A549 (cell line): ENCODE data around the gene FBXL15. TPM values are rescaled to one million over a fixed set of nuclear protein-coding genes. Genes with fewer than 3 reads are reported as not detected.

Experiments used
- ATAC-seq, 2 experiments: fragments of 200-7000 bp in 1 of 2; fragments of >200 bp in 1 of 2; cut with Nextera tagmentation in 1 of 2; cut with Tn5 transposase in 1 of 2; 3 replicates each; pipeline versions ENCODE4 v1.8.0 to v1.9.1; 2018 to 2020; ENCODE audit warnings: mild to moderate bottlenecking in 1 of 2, moderate library complexity in 1 of 2
- CTCF ChIA-PET: fragments of 300-600 bp; sonication (Branson Sonifier 250); formaldehyde crosslinking; extraction: SDS; loops from one replicate; lab custom pipeline; 2021; ENCODE audit warnings: antibody characterized with exemption, inconsistent platforms; lab: Yijun Ruan, JAX
- POLR2A ChIA-PET: fragments of 350-600 bp; formaldehyde crosslinking; extraction: SDS; loops from one replicate; lab custom pipeline; 2021; ENCODE audit warnings: antibody characterized with exemption, inconsistent platforms; lab: Yijun Ruan, JAX
- DNase-seq, 2 experiments: peaks; one replicate each; pipeline versions ENCODE4 v3.0.0 to v3.0.0-alpha.2; 2011 to 2016; ENCODE audit warnings: low read depth in 1 of 2, low spot score in 1 of 2
- FAIRE-seq: peaks from 2 replicates; lab custom pipeline; 2011; peaks lifted over from hg19 to GRCh38; lab: Jason Lieb, UNC
- H3K27ac ChIP-seq, 2 experiments: fragments of >200 bp; sonication (Bioruptor Twin); formaldehyde crosslinking; 3 replicates each; pipeline ENCODE4 v1.5.1; 2016 to 2017
- H3K4me1 ChIP-seq: fragments of >200 bp; sonication (Bioruptor Twin); formaldehyde crosslinking; 3 replicates; pipeline ENCODE4 v1.6.1; 2016
- H3K4me2 ChIP-seq: fragments of >200 bp; sonication (Bioruptor Twin); formaldehyde crosslinking; 3 replicates; pipeline ENCODE4 v1.6.1; 2016
- H3K4me3 ChIP-seq: fragments of >200 bp; sonication (Bioruptor Twin); formaldehyde crosslinking; 3 replicates; pipeline ENCODE4 v1.5.1; 2016
- H3K9me3 ChIP-seq: fragments of >200 bp; sonication (Bioruptor Twin); formaldehyde crosslinking; 3 replicates; pipeline ENCODE4 v1.6.1; 2016
- CHD2 ChIP-seq: fragments of 150-350 bp; IDR thresholded peaks from 2 replicates; pipeline ENCODE4 v1.6.1; 2014; ENCODE audit warnings: low read length; ENCODE audit not compliant: partially characterized antibody
- CHD4 ChIP-seq: fragments of 200-600 bp; sonication (generic); IDR thresholded peaks from 2 replicates; pipeline ENCODE4 v1.6.1; 2016; ENCODE audit warnings: antibody characterized with exemption, mild to moderate bottlenecking, borderline replicate concordance
- E2F6 ChIP-seq: IDR thresholded peaks from 2 replicates; pipeline ENCODE4 v1.6.1; 2012; ENCODE audit warnings: low read depth, borderline replicate concordance
- EHF ChIP-seq: fragments of 250-450 bp; sonication (Bioruptor Pico); IDR thresholded peaks from 2 replicates; pipeline ENCODE4 v1.5.0; 2020; ENCODE audit warnings: mild to moderate bottlenecking
- EHMT2 ChIP-seq: fragments of 200-600 bp; sonication (generic); IDR thresholded peaks from 2 replicates; pipeline ENCODE4 v1.6.1; 2016; ENCODE audit warnings: antibody characterized with exemption, low read depth, mild to moderate bottlenecking, moderate library complexity
- ESRRA ChIP-seq: fragments of 150-350 bp; IDR thresholded peaks from 2 replicates; pipeline ENCODE4 v1.6.1; 2014; ENCODE audit warnings: mild to moderate bottlenecking, low read length, borderline replicate concordance
- FOXS1 ChIP-seq: fragments of 250-450 bp; sonication (Bioruptor Pico); IDR thresholded peaks from 2 replicates; pipeline ENCODE4 v1.5.0; 2020; ENCODE audit warnings: mild to moderate bottlenecking, moderate library complexity
- GATA3 ChIP-seq: IDR thresholded peaks from 2 replicates; pipeline ENCODE4 v1.6.1; 2012; ENCODE audit warnings: borderline replicate concordance
- HEYL ChIP-seq: fragments of 250-450 bp; sonication (Bioruptor Pico); IDR thresholded peaks from 2 replicates; pipeline ENCODE4 v1.8.0; 2021; ENCODE audit warnings: mild to moderate bottlenecking, moderate library complexity
- HOXB5 ChIP-seq: fragments of 250-450 bp; sonication (Bioruptor Pico); IDR thresholded peaks from 2 replicates; pipeline ENCODE4 v1.5.0; 2020; ENCODE audit warnings: mild to moderate bottlenecking, moderate library complexity
- JUN ChIP-seq, 2 experiments: fragments of >200 bp; sonication (Bioruptor Twin); formaldehyde crosslinking; IDR thresholded peaks; 2 replicates in 1 of 2; 3 replicates in 1 of 2; pipeline ENCODE4 v1.6.1; 2016 to 2017
- JUNB ChIP-seq: fragments of >200 bp; sonication (Bioruptor Twin); formaldehyde crosslinking; IDR thresholded peaks from 2 replicates; pipeline ENCODE4 v1.6.1; 2016
- MAX ChIP-seq: IDR thresholded peaks from 2 replicates; pipeline ENCODE4 v1.6.1; 2012
- MAZ ChIP-seq: fragments of 150-350 bp; IDR thresholded peaks from 2 replicates; pipeline ENCODE4 v1.6.1; 2014; ENCODE audit warnings: antibody characterized with exemption, low read depth, low read length, borderline replicate concordance
- NR3C1 ChIP-seq: fragments of >200 bp; sonication (Bioruptor Twin); formaldehyde crosslinking; IDR thresholded peaks from 3 replicates; pipeline ENCODE4 v1.6.1; 2017
- PBX3 ChIP-seq: IDR thresholded peaks from 2 replicates; pipeline ENCODE4 v1.6.1; 2012
- POLR2AphosphoS2 ChIP-seq: conservative IDR thresholded peaks from 2 replicates; pipeline ENCODE4 v1.6.1; 2012; ENCODE audit warnings: low read length, improper control_type of control experiment, inconsistent platforms
- REST ChIP-seq: fragments of 200-600 bp; sonication (generic); IDR thresholded peaks from 2 replicates; pipeline ENCODE4 v1.6.1; 2016; ENCODE audit warnings: antibody characterized with exemption, mild to moderate bottlenecking, moderate library complexity
- SREBF2 ChIP-seq: fragments of 450-650 bp; IDR thresholded peaks from 2 replicates; pipeline ENCODE4 v1.6.1; 2014; ENCODE audit warnings: mild to moderate bottlenecking, moderate library complexity
- TP53 ChIP-seq: fragments of 250-450 bp; sonication (Bioruptor Pico); IDR thresholded peaks from 2 replicates; pipeline ENCODE4 v1.5.0; 2021; ENCODE audit warnings: mild to moderate bottlenecking, moderate library complexity
- ZC3H11A ChIP-seq: fragments of 450-650 bp; IDR thresholded peaks from 2 replicates; pipeline ENCODE4 v1.6.1; 2014; ENCODE audit warnings: antibody characterized with exemption, mild to moderate bottlenecking
- ZFP36 ChIP-seq: fragments of 450-650 bp; IDR thresholded peaks from 2 replicates; pipeline ENCODE4 v1.6.1; 2014; ENCODE audit warnings: borderline replicate concordance; ENCODE audit not compliant: partially characterized antibody
- ZSCAN20 ChIP-seq: fragments of 250-450 bp; sonication (Bioruptor Pico); IDR thresholded peaks from 2 replicates; pipeline ENCODE4 v1.8.0; 2022; ENCODE audit warnings: mild to moderate bottlenecking, moderate library complexity
- WGBS: methylation state at CpG from one replicate; pipeline ENCODE4 v1.1.6; 2017; ENCODE audit errors: missing lambda C conversion rate; 5-methylcytosine and 5-hydroxymethylcytosine counted together
- polyA plus RNA-seq, 4 experiments: library from polyadenylated mRNA; depleted of rRNA in 3 of 4; stranded (reverse); fragments of >200 nt; fragmentation: RNase III in 1 of 4; extraction: RNeasy Plus Mini Kit Qiagen cat#74134 plus additional on column Dnase treatment in 1 of 4; gene quantifications; 2 replicates in 3 of 4; 3 replicates in 1 of 4; pipeline ENCODE4 v1.2.3, GENCODE V29; 2011 to 2017
- TF ChIP-seq, protein P1 (sequence below): fragments of 250-450 bp; sonication (Bioruptor Pico); IDR thresholded peaks from 2 replicates; pipeline ENCODE4 v1.5.0; 2021; ENCODE audit warnings: mild to moderate bottlenecking, moderate library complexity, borderline replicate concordance
- TF ChIP-seq, protein P2 (sequence below): fragments of 150-350 bp; IDR thresholded peaks from 2 replicates; pipeline ENCODE4 v1.6.1; 2014; ENCODE audit warnings: low read depth, mild to moderate bottlenecking, low read length
- TF ChIP-seq, protein P3 (sequence below): fragments of >200 bp; sonication (Bioruptor Twin); formaldehyde crosslinking; IDR thresholded peaks from 3 replicates; pipeline ENCODE4 v1.6.1; 2016
- TF ChIP-seq, protein P4 (sequence below): fragments of 450-650 bp; IDR thresholded peaks from 2 replicates; pipeline ENCODE4 v1.6.1; 2014; ENCODE audit warnings: antibody characterized with exemption

FBXL15 gene
- polyA plus RNA-seq, 2 of the 4 experiments (the other 2 are of a cell fraction), result 4.8 to 9.4 TPM

DNA sequence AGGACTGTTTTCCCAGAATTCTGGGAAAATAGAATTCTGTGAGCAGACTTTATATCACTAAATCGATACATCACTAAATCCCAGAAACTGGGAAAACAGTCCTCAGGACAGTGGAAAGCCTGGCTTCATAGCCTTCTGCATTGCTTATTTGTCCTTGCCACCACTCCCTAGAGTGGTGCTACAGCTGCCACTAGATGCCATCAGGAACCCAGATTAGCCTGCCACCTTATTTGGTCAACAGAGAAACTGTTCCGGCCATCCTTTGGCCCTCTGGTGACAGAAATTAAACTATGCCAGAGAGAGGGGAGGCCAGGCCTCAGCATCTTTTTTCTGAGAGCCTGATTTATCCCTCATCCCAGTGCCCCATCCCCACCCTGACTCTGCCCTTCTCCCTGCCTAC is 44.8 kb upstream of the FBXL15 start:
- WGBS, result 88% methylated on average over 2 of the region's 2 CpGs
- Histone ChIP-seq H3K27ac (no peak overlapping the region), H3K4me1 (no peaks in the 10 kb centered on the region), H3K4me3 (no peak overlapping the region), H3K9me3 (peaks cover 1% of the 10 kb centered on the region; the same call in 1 of the 3 replicates), H3K4me2 (no peak overlapping the region)
- CTCF ChIA-PET, result interaction anchor here (0.5 to 17.7 kb wide), 14 partner anchors 9 to 202 kb away, joined by 3 to 140 read pairs (median 4); partner anchors contain the start of genes ELOVL3 and NFKB2
- DNase-seq (no peak), ATAC-seq (peak; percentile 20 to 33; a peak in 2 of 6 replicates), FAIRE-seq (no peak)
- POLR2A ChIA-PET, result no interaction called here
- TF ChIP-seq JUN (IDR thresholded peaks at IDR 0.05) (no peak), E2F6 (no peak), JUNB (no peak), NR3C1 (no peak), ZC3H11A (no peak), ZFP36 (no peak), MAX (no peak), EHF (CRISPR knock-in tag) (no peak), SREBF2 (no peak), ZSCAN20 (CRISPR knock-in tag) (no peak), CHD4 (no peak), FOXS1 (no peak), ESRRA (no peak), PBX3 (no peak), HOXB5 (CRISPR knock-in tag) (no peak)
- TF ChIP-seq, protein P1, sequence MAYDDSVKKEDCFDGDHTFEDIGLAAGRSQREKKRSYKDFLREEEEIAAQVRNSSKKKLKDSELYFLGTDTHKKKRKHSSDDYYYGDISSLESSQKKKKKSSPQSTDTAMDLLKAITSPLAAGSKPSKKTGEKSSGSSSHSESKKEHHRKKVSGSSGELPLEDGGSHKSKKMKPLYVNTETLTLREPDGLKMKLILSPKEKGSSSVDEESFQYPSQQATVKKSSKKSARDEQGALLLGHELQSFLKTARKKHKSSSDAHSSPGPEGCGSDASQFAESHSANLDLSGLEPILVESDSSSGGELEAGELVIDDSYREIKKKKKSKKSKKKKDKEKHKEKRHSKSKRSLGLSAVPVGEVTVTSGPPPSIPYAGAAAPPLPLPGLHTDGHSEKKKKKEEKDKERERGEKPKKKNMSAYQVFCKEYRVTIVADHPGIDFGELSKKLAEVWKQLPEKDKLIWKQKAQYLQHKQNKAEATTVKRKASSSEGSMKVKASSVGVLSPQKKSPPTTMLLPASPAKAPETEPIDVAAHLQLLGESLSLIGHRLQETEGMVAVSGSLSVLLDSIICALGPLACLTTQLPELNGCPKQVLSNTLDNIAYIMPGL (CRISPR knock-in tag), result no peak
- TF ChIP-seq, protein P2, sequence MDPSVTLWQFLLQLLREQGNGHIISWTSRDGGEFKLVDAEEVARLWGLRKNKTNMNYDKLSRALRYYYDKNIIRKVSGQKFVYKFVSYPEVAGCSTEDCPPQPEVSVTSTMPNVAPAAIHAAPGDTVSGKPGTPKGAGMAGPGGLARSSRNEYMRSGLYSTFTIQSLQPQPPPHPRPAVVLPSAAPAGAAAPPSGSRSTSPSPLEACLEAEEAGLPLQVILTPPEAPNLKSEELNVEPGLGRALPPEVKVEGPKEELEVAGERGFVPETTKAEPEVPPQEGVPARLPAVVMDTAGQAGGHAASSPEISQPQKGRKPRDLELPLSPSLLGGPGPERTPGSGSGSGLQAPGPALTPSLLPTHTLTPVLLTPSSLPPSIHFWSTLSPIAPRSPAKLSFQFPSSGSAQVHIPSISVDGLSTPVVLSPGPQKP, result no peak
- TF ChIP-seq, protein P3, sequence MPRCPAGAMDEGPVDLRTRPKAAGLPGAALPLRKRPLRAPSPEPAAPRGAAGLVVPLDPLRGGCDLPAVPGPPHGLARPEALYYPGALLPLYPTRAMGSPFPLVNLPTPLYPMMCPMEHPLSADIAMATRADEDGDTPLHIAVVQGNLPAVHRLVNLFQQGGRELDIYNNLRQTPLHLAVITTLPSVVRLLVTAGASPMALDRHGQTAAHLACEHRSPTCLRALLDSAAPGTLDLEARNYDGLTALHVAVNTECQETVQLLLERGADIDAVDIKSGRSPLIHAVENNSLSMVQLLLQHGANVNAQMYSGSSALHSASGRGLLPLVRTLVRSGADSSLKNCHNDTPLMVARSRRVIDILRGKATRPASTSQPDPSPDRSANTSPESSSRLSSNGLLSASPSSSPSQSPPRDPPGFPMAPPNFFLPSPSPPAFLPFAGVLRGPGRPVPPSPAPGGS, result no peak

GRCh38 chr10:102376901-102377300 is 43.7 kb upstream of the FBXL15 start:
- Histone ChIP-seq H3K4me1 (no peaks in the 10 kb centered on the region), H3K27ac (no peak overlapping the region), H3K4me3 (no peak overlapping the region), H3K4me2 (no peak overlapping the region), H3K9me3 (no peaks in the 10 kb centered on the region)
- WGBS, result 96% methylated on average over 12 of the region's 12 CpGs
- no peak for DNase-seq
- no peak for ATAC-seq
- FAIRE-seq, result no peak
- POLR2A ChIA-PET, result no interaction called here
- CTCF ChIA-PET, result interaction anchor here (0.6 to 17.7 kb wide), 5 partner anchors 18 to 157 kb away, joined by 3 to 140 read pairs (median 4); partner anchors contain the start of genes ELOVL3 and NFKB2
- TF ChIP-seq, protein P4, sequence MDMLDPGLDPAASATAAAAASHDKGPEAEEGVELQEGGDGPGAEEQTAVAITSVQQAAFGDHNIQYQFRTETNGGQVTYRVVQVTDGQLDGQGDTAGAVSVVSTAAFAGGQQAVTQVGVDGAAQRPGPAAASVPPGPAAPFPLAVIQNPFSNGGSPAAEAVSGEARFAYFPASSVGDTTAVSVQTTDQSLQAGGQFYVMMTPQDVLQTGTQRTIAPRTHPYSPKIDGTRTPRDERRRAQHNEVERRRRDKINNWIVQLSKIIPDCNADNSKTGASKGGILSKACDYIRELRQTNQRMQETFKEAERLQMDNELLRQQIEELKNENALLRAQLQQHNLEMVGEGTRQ, result no peak
- TF ChIP-seq MAX, result no peak
- TF ChIP-seq REST, result no peak
- TF ChIP-seq POLR2AphosphoS2, result no peak
- no peak for TF ChIP-seq HEYL (CRISPR knock-in tag)
- TF ChIP-seq GATA3, result no peak
- TF ChIP-seq MAZ, result no peak
- TF ChIP-seq CHD2, result no peak
- no peak for TF ChIP-seq EHMT2
- TF ChIP-seq TP53 (CRISPR knock-in tag), result no peak
- no peak for TF ChIP-seq JUN (IDR thresholded peaks at IDR 0.05)
- no peak for TF ChIP-seq JUNB
- no peak for TF ChIP-seq ESRRA
